H1 (cell line): ENCODE results near the gene G6PC1.

Experiments used
- CTCF ChIP-seq, 3 experiments: IDR thresholded peaks; 1 replicate in 2 of 3; 2 replicates in 1 of 3; pipeline versions ENCODE4 v1.5.1 to v1.6.1; 2011; ENCODE audit warnings: low read length in 3 of 3, mild to moderate bottlenecking in 3 of 3, inconsistent platforms in 2 of 3, low read depth in 1 of 3, moderate library complexity in 1 of 3; ENCODE audit not compliant: insufficient read depth in 1 of 3; ENCODE audit errors: control extremely low read depth in 1 of 3
- HDAC6 ChIP-seq: IDR thresholded peaks from one replicate; pipeline ENCODE4 v1.7.1; 2012; ENCODE audit warnings: low read depth, mild to moderate bottlenecking, inconsistent platforms, low read length, moderate library complexity
- POLR2A ChIP-seq, 2 experiments: IDR thresholded peaks; 1 replicate in 1 of 2; 2 replicates in 1 of 2; pipeline ENCODE4 v1.6.1; 2011; ENCODE audit warnings: low read depth in 2 of 2, low read length in 2 of 2, mild to moderate bottlenecking in 2 of 2; ENCODE audit errors: control extremely low read depth in 1 of 2
- TCF12 ChIP-seq: IDR thresholded peaks from 2 replicates; pipeline ENCODE4 v1.6.1; 2011; ENCODE audit warnings: low read depth, mild to moderate bottlenecking, low read length
- TEAD4 ChIP-seq: IDR thresholded peaks from 2 replicates; pipeline ENCODE4 v1.6.1; 2012; ENCODE audit warnings: low read depth, low read length, inconsistent platforms, mixed read lengths

- TF ChIP-seq CTCF (IDR thresholded peaks at IDR 0.05; ENCODE audit: control extremely low read depth in 1 of 3, insufficient read depth in 1 of 3, low read depth in 1 of 3, low read length in 3 of 3) (no peak), HDAC6 (no peak), TCF12 (no peak), POLR2A (IDR thresholded peaks at IDR 0.05; ENCODE audit: control extremely low read depth in 1 of 2, low read depth in 2 of 2, low read length in 2 of 2) (no peak), TEAD4 (no peak)
Measured at GRCh38 chr17:42866631-42867575, 33.7 kb upstream of the G6PC1 start.
